DOHH2 (cell line): ENCODE results near the gene SLC6A11.

Source experiments
- H3F3A ChIP-seq: fragments of 200-600 bp; sonication (generic), shearing (Covaris generic); 2 replicates; pipeline ENCODE4 v1.6.0; 2016; ENCODE audit warnings: antibody characterized with exemption, mild to moderate bottlenecking; ENCODE audit not compliant: control insufficient read depth, insufficient read depth
- H3K27ac ChIP-seq: fragments of 200-600 bp; sonication (generic); 2 replicates; pipeline ENCODE4 v1.5.1; 2014; ENCODE audit warnings: low read depth, mild to moderate bottlenecking, low read length, moderate library complexity
- H3K27me3 ChIP-seq: fragments of 200-600 bp; sonication (generic); 2 replicates; pipeline ENCODE4 v1.6.1; 2014; ENCODE audit warnings: mild to moderate bottlenecking, low read length, mixed read lengths; ENCODE audit not compliant: control insufficient read depth
- H3K36me3 ChIP-seq: fragments of 200-600 bp; sonication (generic); 2 replicates; pipeline ENCODE4 v1.6.1; 2014; ENCODE audit warnings: mild to moderate bottlenecking, low read length, moderate library complexity, mixed read lengths; ENCODE audit not compliant: control insufficient read depth
- H3K4me1 ChIP-seq: fragments of 200-600 bp; sonication (generic); 2 replicates; pipeline ENCODE4 v1.6.1; 2014; ENCODE audit warnings: mild to moderate bottlenecking, low read length, mixed read lengths; ENCODE audit not compliant: control insufficient read depth
- H3K4me2 ChIP-seq: fragments of 200-600 bp; sonication (generic); 2 replicates; pipeline ENCODE4 v1.6.0; 2014; ENCODE audit warnings: mild to moderate bottlenecking, low read length, moderate library complexity
- H3K4me3 ChIP-seq: fragments of 200-600 bp; sonication (generic); 2 replicates; pipeline ENCODE4 v1.5.1; 2014; ENCODE audit warnings: mild to moderate bottlenecking, low read length, mixed read lengths
- H3K79me2 ChIP-seq: fragments of 200-600 bp; sonication (generic); 2 replicates; pipeline ENCODE4 v1.6.1; 2014; ENCODE audit warnings: mild to moderate bottlenecking, low read length, mixed read lengths; ENCODE audit not compliant: control insufficient read depth
- H3K9me2 ChIP-seq: fragments of 200-600 bp; sonication (generic); replicated peaks from 2 replicates; pipeline ENCODE4 v1.6.1; 2014; ENCODE audit warnings: mild to moderate bottlenecking, low read length, mixed read lengths; ENCODE audit not compliant: control insufficient read depth
- H3K9me3 ChIP-seq: fragments of 200-600 bp; sonication (generic); 2 replicates; pipeline ENCODE4 v1.6.1; 2014; ENCODE audit warnings: antibody characterized with exemption, low read length, mixed read lengths; ENCODE audit not compliant: control insufficient read depth, insufficient read depth
- H4K20me1 ChIP-seq: fragments of 200-600 bp; sonication (generic); 2 replicates; pipeline ENCODE4 v1.6.0; 2014; ENCODE audit warnings: low read depth, mild to moderate bottlenecking, antibody characterized with exemption, low read length, moderate library complexity; ENCODE audit not compliant: control insufficient read depth, insufficient read depth
- EZH2phosphoT487 ChIP-seq: fragments of 200-600 bp; sonication (generic); IDR thresholded peaks from 2 replicates; pipeline ENCODE4 v1.6.1; 2017; ENCODE audit warnings: borderline replicate concordance, mild to moderate bottlenecking, antibody characterized with exemption, low read length, moderate library complexity, mixed read lengths
- TF ChIP-seq, protein P1 (sequence below): fragments of 200-600 bp; sonication (generic); IDR thresholded peaks from one replicate; pipeline ENCODE4 v1.5.1; 2014; ENCODE audit warnings: antibody characterized with exemption, mild to moderate bottlenecking, low read depth, low read length; ENCODE audit not compliant: poor library complexity, severe bottlenecking

The SLC6A11 gene

DNA sequence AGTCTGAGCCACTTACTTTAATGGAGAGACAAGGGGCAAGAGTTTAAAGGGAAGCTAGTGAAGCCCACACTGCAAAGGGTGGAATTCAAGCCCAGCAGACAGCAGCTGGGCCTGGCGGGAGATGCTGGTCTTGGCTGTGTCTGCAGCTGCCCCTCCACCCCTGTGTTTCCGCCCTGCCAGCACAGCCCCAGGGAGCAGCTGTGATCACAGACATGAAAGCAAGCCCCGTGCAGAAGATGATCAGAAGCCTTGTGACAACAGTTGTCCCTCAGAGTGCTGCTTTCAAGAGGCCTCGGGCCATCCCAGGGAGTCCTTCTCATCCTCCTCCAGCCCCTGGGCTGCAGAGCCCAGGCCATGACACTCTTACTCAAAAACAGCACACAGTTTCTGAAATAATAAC, 152.4 kb downstream of the SLC6A11 start:
- no peak overlapping the region for H3K27ac ChIP-seq
- H3K4me1 ChIP-seq = no peaks in the 10 kb centered on the region
- no peaks in the 10 kb centered on the region for H3K9me3 ChIP-seq
- no peak overlapping the region for H3K4me3 ChIP-seq
- no peaks in the 10 kb centered on the region for H3F3A ChIP-seq
- no peaks in the 10 kb centered on the region for H4K20me1 ChIP-seq
- H3K4me2 ChIP-seq = no peak overlapping the region
- no peak for TF ChIP-seq EZH2phosphoT487
- TF ChIP-seq, protein P1, sequence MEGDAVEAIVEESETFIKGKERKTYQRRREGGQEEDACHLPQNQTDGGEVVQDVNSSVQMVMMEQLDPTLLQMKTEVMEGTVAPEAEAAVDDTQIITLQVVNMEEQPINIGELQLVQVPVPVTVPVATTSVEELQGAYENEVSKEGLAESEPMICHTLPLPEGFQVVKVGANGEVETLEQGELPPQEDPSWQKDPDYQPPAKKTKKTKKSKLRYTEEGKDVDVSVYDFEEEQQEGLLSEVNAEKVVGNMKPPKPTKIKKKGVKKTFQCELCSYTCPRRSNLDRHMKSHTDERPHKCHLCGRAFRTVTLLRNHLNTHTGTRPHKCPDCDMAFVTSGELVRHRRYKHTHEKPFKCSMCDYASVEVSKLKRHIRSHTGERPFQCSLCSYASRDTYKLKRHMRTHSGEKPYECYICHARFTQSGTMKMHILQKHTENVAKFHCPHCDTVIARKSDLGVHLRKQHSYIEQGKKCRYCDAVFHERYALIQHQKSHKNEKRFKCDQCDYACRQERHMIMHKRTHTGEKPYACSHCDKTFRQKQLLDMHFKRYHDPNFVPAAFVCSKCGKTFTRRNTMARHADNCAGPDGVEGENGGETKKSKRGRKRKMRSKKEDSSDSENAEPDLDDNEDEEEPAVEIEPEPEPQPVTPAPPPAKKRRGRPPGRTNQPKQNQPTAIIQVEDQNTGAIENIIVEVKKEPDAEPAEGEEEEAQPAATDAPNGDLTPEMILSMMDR = no peak
- no peaks in the 10 kb centered on the region for H3K9me2 ChIP-seq
- H3K79me2 ChIP-seq = no peaks in the 10 kb centered on the region
- H3K27me3 ChIP-seq = no peaks in the 10 kb centered on the region
- H3K36me3 ChIP-seq = no peaks in the 10 kb centered on the region

DNA sequence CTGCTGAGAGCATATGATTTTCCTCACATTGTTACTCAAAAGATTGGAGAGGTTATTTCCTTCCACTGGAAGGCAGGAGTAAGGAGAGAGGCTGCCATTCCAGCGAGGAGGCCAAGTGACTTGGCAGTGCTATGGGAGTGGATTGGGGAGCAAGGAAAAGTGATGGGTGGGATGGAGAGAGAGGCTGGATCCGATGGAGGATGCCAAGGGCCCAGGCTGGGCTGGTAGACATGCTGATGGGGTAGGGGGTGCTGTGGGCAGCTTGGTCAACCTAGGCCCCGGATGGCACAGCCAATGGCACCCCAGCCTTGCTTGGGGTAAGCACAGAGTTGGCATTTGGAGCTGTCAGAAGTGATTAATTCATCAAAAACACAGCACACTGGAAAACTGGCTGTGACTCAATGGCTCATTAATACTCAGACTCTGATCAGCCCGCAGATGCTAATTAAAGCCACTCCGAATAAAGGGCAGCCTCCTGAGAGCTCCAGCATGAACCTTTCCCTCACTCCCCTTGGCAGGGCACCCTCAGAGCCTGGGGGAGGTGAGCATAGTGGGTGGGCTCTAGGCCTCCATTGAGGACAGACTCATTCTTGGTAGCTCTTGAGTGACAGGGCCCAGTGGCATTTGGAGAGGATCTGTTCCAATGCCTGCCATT, 154.4 kb downstream of the SLC6A11 start:
- Histone ChIP-seq H3K9me3 (peaks cover 1% of the 10 kb centered on the region; the same call in 1 of the 2 replicates), H3K79me2 (no peaks in the 10 kb centered on the region), H3K27me3 (no peaks in the 10 kb centered on the region), H3K36me3 (no peaks in the 10 kb centered on the region), H3K27ac (no peak overlapping the region), H4K20me1 (no peaks in the 10 kb centered on the region), H3K4me1 (no peaks in the 10 kb centered on the region), H3F3A (no peaks in the 10 kb centered on the region), H3K4me3 (no peak overlapping the region), H3K4me2 (no peak overlapping the region), H3K9me2 (no peaks in the 10 kb centered on the region)
- no peak for TF ChIP-seq EZH2phosphoT487
- TF ChIP-seq, protein P1 = no peak

DNA sequence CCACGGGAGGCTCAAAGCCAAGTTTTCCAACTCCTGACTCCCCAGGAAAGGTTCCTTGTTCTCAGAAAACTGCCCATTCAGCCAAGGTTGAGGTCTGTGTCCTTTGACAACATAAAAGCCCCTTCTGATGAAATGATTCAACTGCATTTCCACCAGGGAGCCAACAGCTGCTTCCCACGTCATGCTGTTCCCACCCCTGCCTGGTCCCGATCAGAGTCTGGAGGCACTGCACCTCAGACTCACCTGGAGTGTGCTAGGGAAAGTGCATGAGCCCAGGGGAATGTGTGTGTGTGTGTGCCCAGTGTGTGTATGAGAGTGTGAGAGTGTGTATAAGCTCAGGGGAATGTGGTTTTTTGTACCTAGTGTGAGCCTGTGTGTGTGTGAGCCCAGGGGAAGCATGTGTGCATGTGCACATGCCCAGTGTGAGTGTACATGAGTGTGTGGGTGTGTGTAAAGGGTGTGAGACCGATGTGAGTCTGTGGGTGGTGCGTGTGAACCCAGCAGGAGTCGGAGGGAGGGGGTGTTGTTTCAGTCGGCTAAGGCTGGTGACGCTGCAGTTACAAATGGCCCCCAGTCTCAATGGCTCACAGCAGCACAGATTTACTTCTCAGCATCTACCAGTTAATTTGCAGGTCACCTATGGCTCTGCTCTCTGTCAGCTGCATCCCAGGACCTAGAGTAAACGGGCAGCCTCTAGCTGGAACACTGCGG, 156.2 kb downstream of the SLC6A11 start:
- no peaks in the 10 kb centered on the region for H4K20me1 ChIP-seq

More for the DNA sequence above, 156.2 kb downstream of the SLC6A11 start:
- Histone ChIP-seq H3F3A (no peaks in the 10 kb centered on the region), H3K4me3 (no peak overlapping the region), H3K9me3 (peaks cover 9% of the 10 kb centered on the region; the same call in 1 of the 2 replicates), H3K79me2 (no peaks in the 10 kb centered on the region), H3K4me2 (no peak overlapping the region), H3K4me1 (no peaks in the 10 kb centered on the region), H3K27ac (no peak overlapping the region), H3K9me2 (no peaks in the 10 kb centered on the region), H3K27me3 (no peaks in the 10 kb centered on the region), H3K36me3 (no peaks in the 10 kb centered on the region)
- TF ChIP-seq EZH2phosphoT487 = no peak
- TF ChIP-seq, protein P1 = no peak
